SK-N-SH treated with all-trans-retinoic acid at 6 μM for 48 hours (cell line): ENCODE data around the gene PRKCI.

Source experiments
- ARNTL ChIP-seq: fragments of 450-650 bp; formaldehyde crosslinking; IDR thresholded peaks from 2 replicates; pipeline ENCODE4 v1.5.0; 2020; ENCODE audit warnings: low read depth, mild to moderate bottlenecking, moderate library complexity, borderline replicate concordance
- PATZ1 ChIP-seq: fragments of 250-450 bp; sonication (Bioruptor Pico); IDR thresholded peaks from 2 replicates; pipeline ENCODE4 v1.8.0; 2020; ENCODE audit warnings: mild to moderate bottlenecking, moderate library complexity, borderline replicate concordance
- TCF4 ChIP-seq: fragments of 250-450 bp; sonication (Bioruptor Pico); IDR thresholded peaks from 2 replicates; pipeline ENCODE4 v1.8.0; 2021; ENCODE audit warnings: mild to moderate bottlenecking, moderate library complexity, borderline replicate concordance

GRCh38 chr3:170233530-170233929 lies 11.3 kb downstream of the PRKCI start:
- TF ChIP-seq TCF4 (CRISPR knock-in tag) (no peak), PATZ1 (CRISPR knock-in tag) (no peak), ARNTL (CRISPR knock-in tag) (no peak)
